ENCODE results near the gene PEX14.

Gene PEX14

DNA sequence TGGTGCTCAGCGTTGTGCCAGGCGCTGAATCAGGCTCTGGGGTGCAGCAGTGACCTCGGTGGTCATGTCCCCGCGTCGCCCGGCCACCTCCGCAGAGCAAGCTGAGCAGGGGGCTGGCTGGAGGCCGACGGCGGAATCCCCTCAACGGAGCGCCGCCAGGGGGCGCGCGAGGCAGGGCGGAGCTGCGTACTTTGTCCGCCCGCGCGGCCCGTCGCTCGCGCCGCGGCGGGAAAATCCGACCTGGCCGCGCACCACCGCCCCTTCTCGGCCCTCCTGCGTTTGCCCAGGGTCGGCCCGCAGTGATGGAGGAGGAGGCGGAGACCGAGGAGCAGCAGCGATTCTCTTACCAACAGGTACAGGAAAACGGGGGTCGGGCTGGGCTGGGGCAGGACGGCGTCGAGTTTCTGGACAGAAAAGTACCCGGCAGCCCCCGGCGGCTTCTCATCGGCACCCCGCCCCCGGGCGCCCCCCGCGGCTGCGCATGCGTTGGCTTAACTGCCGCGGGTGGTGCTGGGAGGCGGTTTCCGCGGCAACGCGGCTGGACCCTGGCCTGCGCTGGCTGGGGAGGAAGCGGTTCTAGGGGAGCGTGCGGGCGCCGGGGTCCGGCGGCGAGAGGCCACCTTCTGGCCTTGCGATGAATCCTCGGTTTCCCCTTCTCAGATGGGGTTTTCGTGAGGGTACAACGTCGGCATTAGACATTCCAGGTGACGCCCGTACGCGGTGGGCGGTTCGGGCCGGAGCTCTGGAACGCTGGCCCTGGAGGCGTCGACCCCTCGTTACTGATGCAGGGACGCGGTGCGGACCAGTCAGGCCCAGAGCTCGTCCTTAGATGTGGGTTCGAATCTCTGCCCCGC is 44.3 kb upstream of the PEX14 start, which contains the start of gene CENPS:
CENPS (plus strand) TSS at position 218 of the 854 bp plus-strand sequence; CDS start at position 303, 85 bp downstream.
- no peaks in the 10 kb centered on the region for H3K27me3 ChIP-seq (ENCODE audit: control insufficient read depth, insufficient read depth, low read length)
- no peaks in the 10 kb centered on the region for H3K9me3 ChIP-seq (ENCODE audit: control insufficient read depth, low read length)
- H3K9ac ChIP-seq = no peak within 1 kb of the TSS

DNA sequence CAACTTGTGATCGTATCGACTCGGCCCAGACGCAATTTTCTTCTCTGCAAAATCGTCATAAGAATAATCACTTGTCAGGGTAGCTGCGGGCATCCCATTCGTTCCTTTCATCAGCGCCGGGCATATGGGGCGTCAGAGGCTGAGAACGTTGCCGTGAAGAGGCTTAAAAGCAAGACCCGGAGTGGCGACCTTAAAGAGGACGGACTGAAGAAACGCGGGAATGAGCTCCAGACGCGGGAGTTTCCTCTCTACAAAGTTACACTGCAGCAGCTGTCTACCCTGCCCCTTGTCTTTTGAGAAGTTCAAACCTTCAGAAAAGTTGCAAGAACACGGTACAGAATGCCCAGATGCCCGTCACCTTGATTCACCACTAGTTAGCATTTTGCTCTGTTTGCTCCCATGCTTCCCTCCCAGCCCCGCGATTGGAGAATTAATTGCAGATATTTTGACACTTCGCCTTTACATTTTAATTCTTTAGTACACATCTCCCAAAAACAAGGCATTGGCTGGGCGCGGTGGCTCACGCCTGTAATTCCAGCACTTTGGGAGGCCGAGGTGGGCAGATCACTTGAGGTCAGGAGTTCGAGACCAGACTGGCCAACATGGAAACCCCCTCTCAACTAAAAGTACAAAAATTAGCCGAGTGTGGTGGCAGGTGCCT is 43.5 kb upstream of the PEX14 start:
- no peaks in the 10 kb centered on the region for H3K4me1 ChIP-seq
- no peaks in the 10 kb centered on the region for H3K36me3 ChIP-seq (ENCODE audit: control insufficient read depth, insufficient read depth, low read length)
- peak overlapping the region; percentile 27 for H3K27ac ChIP-seq
- H2AFZ ChIP-seq = peak overlapping the region; percentile 93
- no peak for TF ChIP-seq CTCF (IDR thresholded peaks at IDR 0.05)
- H3K9ac ChIP-seq = no peak overlapping the region
- no peaks in the 10 kb centered on the region for H3K27me3 ChIP-seq (ENCODE audit: control insufficient read depth, insufficient read depth, low read length)
- H3K4me2 ChIP-seq (ENCODE audit: low read length) = peak overlapping the region; percentile 94
- H3K79me2 ChIP-seq = peaks cover 3% of the 10 kb centered on the region
- H3K4me3 ChIP-seq (ENCODE audit: low read depth, low read length) = peak overlapping the region; percentile 95
- no peaks in the 10 kb centered on the region for H3K9me3 ChIP-seq (ENCODE audit: control insufficient read depth, low read length)

More for the DNA sequence above, 44.3 kb upstream of the PEX14 start, which contains the start of gene CENPS:
- Histone ChIP-seq H3K4me1 (no peaks in the 10 kb centered on the region), H3K79me2 (peaks cover 3% of the 10 kb centered on the region), H3K4me3 (ENCODE audit: low read depth, low read length) (peak within 1 kb of the TSS; percentile 95), H3K36me3 (ENCODE audit: control insufficient read depth, insufficient read depth, low read length) (no peaks in the 10 kb centered on the region), H3K4me2 (ENCODE audit: low read length) (peak within 1 kb of the TSS; percentile 94), H3K27ac (peak within 1 kb of the TSS; percentile 27), H2AFZ (peak within 1 kb of the TSS; percentile 93)
- TF ChIP-seq CTCF (IDR thresholded peaks at IDR 0.05) = peak; percentile 92

DNA sequence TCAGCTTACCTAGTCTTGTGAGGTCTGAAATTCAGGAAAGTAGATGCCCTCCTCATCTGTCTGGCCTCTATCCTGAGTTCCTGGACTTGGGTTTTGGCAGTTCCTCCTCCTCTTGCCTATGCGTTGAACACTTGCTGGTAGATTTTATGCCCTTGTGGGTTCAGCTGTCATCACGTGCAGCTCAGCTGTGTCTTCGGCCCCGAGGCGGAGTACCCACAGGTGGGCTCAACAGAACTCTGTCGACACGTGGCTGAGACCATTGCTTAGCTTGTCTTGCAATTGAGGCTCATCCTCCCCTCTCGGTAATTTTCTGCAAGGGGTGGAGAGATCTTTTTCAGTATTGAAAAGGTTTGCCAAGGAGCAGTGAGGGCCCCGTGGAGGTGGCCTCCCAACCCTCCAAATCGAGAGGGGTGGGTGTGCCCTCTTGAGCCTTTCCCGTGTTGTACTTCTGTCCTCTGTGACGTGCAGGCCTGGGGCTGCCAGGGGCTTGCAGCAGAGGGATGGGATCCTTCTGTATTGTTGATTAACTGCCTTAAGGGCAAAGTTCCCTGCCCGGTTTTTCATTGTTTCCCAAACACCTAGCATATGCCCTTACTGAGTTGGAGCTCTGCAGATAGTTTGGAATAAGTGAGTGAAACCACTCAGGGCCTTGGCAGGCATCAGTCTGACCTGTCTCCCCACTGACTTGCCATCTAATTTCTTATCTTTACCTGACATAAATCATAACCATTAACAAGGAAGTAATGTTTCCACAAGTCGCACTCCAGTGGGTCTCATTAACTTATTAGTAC is 41.6 kb upstream of the PEX14 start:
- no peak for TF ChIP-seq CTCF (IDR thresholded peaks at IDR 0.05)

GRCh38 chr1:10433790-10434189 is 41.0 kb upstream of the PEX14 start:
- no peak overlapping the region for H3K9ac ChIP-seq
- no peak overlapping the region for H2AFZ ChIP-seq
- no peaks in the 10 kb centered on the region for H3K4me1 ChIP-seq
- H3K27ac ChIP-seq = no peak overlapping the region
- peaks cover 3% of the 10 kb centered on the region for H3K79me2 ChIP-seq
- H3K36me3 ChIP-seq (ENCODE audit: control insufficient read depth, insufficient read depth, low read length) = no peaks in the 10 kb centered on the region
- no peaks in the 10 kb centered on the region for H3K9me3 ChIP-seq (ENCODE audit: control insufficient read depth, low read length)
- H3K27me3 ChIP-seq (ENCODE audit: control insufficient read depth, insufficient read depth, low read length) = no peaks in the 10 kb centered on the region
- no peak overlapping the region for H3K4me3 ChIP-seq (ENCODE audit: low read depth, low read length)
- H3K4me2 ChIP-seq (ENCODE audit: low read length) = no peak overlapping the region
- TF ChIP-seq CTCF (IDR thresholded peaks at IDR 0.05) = no peak

More for the DNA sequence above, 41.6 kb upstream of the PEX14 start:
- no peaks in the 10 kb centered on the region for H3K9me3 ChIP-seq (ENCODE audit: control insufficient read depth, low read length)
- H3K36me3 ChIP-seq (ENCODE audit: control insufficient read depth, insufficient read depth, low read length) = no peaks in the 10 kb centered on the region
- no peaks in the 10 kb centered on the region for H3K27me3 ChIP-seq (ENCODE audit: control insufficient read depth, insufficient read depth, low read length)
- no peak overlapping the region for H3K4me3 ChIP-seq (ENCODE audit: low read depth, low read length)
- no peaks in the 10 kb centered on the region for H3K4me1 ChIP-seq
- no peak overlapping the region for H3K4me2 ChIP-seq (ENCODE audit: low read length)
- no peak overlapping the region for H3K27ac ChIP-seq
- H3K9ac ChIP-seq = no peak overlapping the region
- H2AFZ ChIP-seq = no peak overlapping the region
- peaks cover 3% of the 10 kb centered on the region for H3K79me2 ChIP-seq
